MM.1S (cell line): Measurements from ENCODE around the gene CIT.

Experiments used
- DNase-seq: peaks from one replicate; pipeline ENCODE4 v3.0.0-alpha.2; 2015
- H2AFZ ChIP-seq: fragments of 300-600 bp; sonication (generic); 2 replicates; pipeline ENCODE4 v1.6.0; 2016; ENCODE audit warnings: antibody characterized with exemption, low read length
- H3F3A ChIP-seq: fragments of 300-600 bp; sonication (generic); 2 replicates; pipeline ENCODE4 v1.6.1; 2016; ENCODE audit warnings: mild to moderate bottlenecking, antibody characterized with exemption, low read length, moderate library complexity, mixed read lengths; ENCODE audit not compliant: insufficient read depth
- H3K27ac ChIP-seq: fragments of 300-600 bp; sonication (generic); 2 replicates; pipeline ENCODE4 v1.5.1; 2016; ENCODE audit warnings: mild to moderate bottlenecking, low read length
- H3K27me3 ChIP-seq: fragments of 300-600 bp; sonication (generic); replicated peaks from 2 replicates; pipeline ENCODE4 v1.6.0; 2016; ENCODE audit warnings: low read length; ENCODE audit not compliant: insufficient read depth
- H3K36me3 ChIP-seq: fragments of 300-600 bp; sonication (generic); replicated peaks from 2 replicates; pipeline ENCODE4 v1.6.1; 2016; ENCODE audit warnings: mild to moderate bottlenecking, low read length, mixed read lengths; ENCODE audit not compliant: insufficient read depth
- H3K4me1 ChIP-seq: fragments of 300-600 bp; sonication (generic); 2 replicates; pipeline ENCODE4 v1.6.1; 2016; ENCODE audit warnings: low read length, mixed read lengths
- H3K4me2 ChIP-seq: fragments of 300-600 bp; sonication (generic); 2 replicates; pipeline ENCODE4 v1.6.0; 2016; ENCODE audit warnings: low read depth, low read length
- H3K4me3 ChIP-seq: fragments of 300-600 bp; sonication (generic); 2 replicates; pipeline ENCODE4 v1.5.1; 2016; ENCODE audit warnings: low read length, mixed read lengths
- H3K79me2 ChIP-seq: fragments of 300-600 bp; sonication (generic); 2 replicates; pipeline ENCODE4 v1.6.1; 2016; ENCODE audit warnings: mixed run types, low read length, mixed read lengths
- H3K9ac ChIP-seq: fragments of 300-600 bp; sonication (generic); 2 replicates; pipeline ENCODE4 v1.6.1; 2016; ENCODE audit warnings: low read length, mixed read lengths
- H3K9me2 ChIP-seq: fragments of 300-600 bp; sonication (generic); replicated peaks from 2 replicates; pipeline ENCODE4 v1.6.1; 2016; ENCODE audit warnings: mild to moderate bottlenecking, low read length, mixed read lengths; ENCODE audit not compliant: insufficient read depth
- H3K9me3 ChIP-seq: fragments of 300-600 bp; sonication (generic); replicated peaks from 2 replicates; pipeline ENCODE4 v1.6.1; 2016; ENCODE audit warnings: mild to moderate bottlenecking, low read length, mixed read lengths; ENCODE audit not compliant: insufficient read depth
- H4K20me1 ChIP-seq: fragments of 300-600 bp; sonication (generic); 2 replicates; pipeline ENCODE4 v1.6.1; 2016; ENCODE audit warnings: mild to moderate bottlenecking, low read length, moderate library complexity, mixed read lengths; ENCODE audit not compliant: insufficient read depth
- CTCF ChIP-seq: fragments of 300-600 bp; sonication (generic); IDR thresholded peaks from 2 replicates; pipeline ENCODE4 v1.5.1; 2016; ENCODE audit warnings: antibody characterized with exemption, low read length, mixed read lengths
- EZH2 ChIP-seq: fragments of 300-600 bp; sonication (generic); optimal IDR thresholded peaks from 2 replicates; pipeline ENCODE3; 2017; ENCODE audit warnings: low read depth, mild to moderate bottlenecking, antibody characterized with exemption, low read length, mixed read lengths
- EZH2phosphoT487 ChIP-seq: fragments of 300-600 bp; sonication (generic); IDR thresholded peaks from 2 replicates; pipeline ENCODE4 v1.6.1; 2018; ENCODE audit warnings: antibody characterized with exemption, low read length

The CIT gene

GRCh38 chr12:119671070-119671469, 206.1 kb downstream of the CIT start:
- H3K4me3 ChIP-seq = no peak overlapping the region
- no peak overlapping the region for H2AFZ ChIP-seq
- peaks cover 17% of the 10 kb centered on the region for H3K79me2 ChIP-seq
- no peaks in the 10 kb centered on the region for H3K36me3 ChIP-seq
- 0 out of 2 replicates have a peak, but pooled peaks cover 4% of the 10 kb centered on the region for H3K4me1 ChIP-seq
- H3K4me2 ChIP-seq = no peak overlapping the region
- no peaks in the 10 kb centered on the region for H3K9me2 ChIP-seq
- no peaks in the 10 kb centered on the region for H3K9me3 ChIP-seq
- no peaks in the 10 kb centered on the region for H4K20me1 ChIP-seq
- H3F3A ChIP-seq = peaks cover 4% of the 10 kb centered on the region; the same call in 1 of the 2 replicates
- TF ChIP-seq CTCF = no peak
- no peak for TF ChIP-seq EZH2phosphoT487
- no peak for TF ChIP-seq EZH2
- H3K27me3 ChIP-seq = no peaks in the 10 kb centered on the region
- no peak overlapping the region for H3K27ac ChIP-seq
- no peak for DNase-seq
- H3K9ac ChIP-seq = no peak overlapping the region

GRCh38 chr12:119669744-119670472, 207.2 kb downstream of the CIT start:
- H3K9ac ChIP-seq = no peak overlapping the region

GRCh38 chr12:119668324-119668841, 208.7 kb downstream of the CIT start:
- DNase-seq = no peak
- Histone ChIP-seq H3K4me2 (peak overlapping the region; percentile 57), H3K27ac (peak overlapping the region; percentile 62; the same call in 1 of the 2 replicates), H3K4me1 (0 out of 2 replicates have a peak, but pooled peaks cover 4% of the 10 kb centered on the region), H3K79me2 (peaks cover 17% of the 10 kb centered on the region), H3K9me2 (no peaks in the 10 kb centered on the region), H3K27me3 (no peaks in the 10 kb centered on the region), H3K9me3 (no peaks in the 10 kb centered on the region), H3K4me3 (peak overlapping the region; percentile 93), H3F3A (peaks cover 4% of the 10 kb centered on the region; the same call in 1 of the 2 replicates), H3K36me3 (no peaks in the 10 kb centered on the region), H4K20me1 (no peaks in the 10 kb centered on the region), H2AFZ (peak overlapping the region; percentile 82), H3K9ac (peak overlapping the region; percentile 85)
- TF ChIP-seq EZH2phosphoT487 (no peak), CTCF (no peak), EZH2 (no peak)

More at GRCh38 chr12:119669744-119670472, 207.2 kb downstream of the CIT start:
- Histone ChIP-seq H3K9me3 (no peaks in the 10 kb centered on the region), H3K4me1 (0 out of 2 replicates have a peak, but pooled peaks cover 4% of the 10 kb centered on the region), H2AFZ (no peak overlapping the region), H3F3A (peaks cover 4% of the 10 kb centered on the region; the same call in 1 of the 2 replicates), H3K36me3 (no peaks in the 10 kb centered on the region), H3K79me2 (peaks cover 17% of the 10 kb centered on the region), H4K20me1 (no peaks in the 10 kb centered on the region), H3K27me3 (no peaks in the 10 kb centered on the region), H3K27ac (no peak overlapping the region), H3K9me2 (no peaks in the 10 kb centered on the region), H3K4me3 (no peak overlapping the region), H3K4me2 (no peak overlapping the region)
- no peak for DNase-seq
- TF ChIP-seq EZH2phosphoT487 (no peak), EZH2 (no peak)
